GM18951 (cell line): ENCODE measurements around the gene SCG3.

Experiments
- POLR2A ChIP-seq: IDR thresholded peaks from 4 replicates; pipeline ENCODE4 v1.6.1; 2011; ENCODE audit warnings: mild to moderate bottlenecking; ENCODE audit not compliant: insufficient read length, insufficient read depth; ENCODE audit errors: extremely low read depth
- in situ Hi-C: fragments of 300-500 bp; cut with MboI; formaldehyde crosslinking; loops from one replicate; pipeline ENCODE4 v1.12.0; 2022; ENCODE audit warnings: low sequenced_read_pairs, mixed read lengths, inconsistent platforms; ENCODE audit not compliant: unreplicated experiment

SCG3 gene

GRCh38 chr15:51702710-51703109 lies 21.4 kb downstream of the SCG3 start:
- in situ Hi-C loops = no loop called here
- TF ChIP-seq POLR2A = no peak

- no peak for TF ChIP-seq POLR2A
- in situ Hi-C loops = no loop called here
Measured at GRCh38 chr15:51706291-51706690, 25.0 kb downstream of the SCG3 start.

- no peak for TF ChIP-seq POLR2A
- in situ Hi-C loops = no loop called here
Measured at GRCh38 chr15:51706926-51707608, 25.8 kb downstream of the SCG3 start.

- TF ChIP-seq POLR2A = no peak
- in situ Hi-C loops = no loop called here
Measured at GRCh38 chr15:51708013-51708412, 26.7 kb downstream of the SCG3 start.

- in situ Hi-C loops = no loop called here
- TF ChIP-seq POLR2A = no peak
Measured at GRCh38 chr15:51709031-51709430, 27.7 kb downstream of the SCG3 start.

- no peak for TF ChIP-seq POLR2A
- in situ Hi-C loops = no loop called here
Measured at GRCh38 chr15:51714162-51714561, 32.9 kb downstream of the SCG3 start.

GRCh38 chr15:51714911-51715310 lies 33.6 kb downstream of the SCG3 start:
- TF ChIP-seq POLR2A = no peak
- in situ Hi-C loops = no loop called here

GRCh38 chr15:51718219-51718618 lies 36.9 kb downstream of the SCG3 start:
- no peak for TF ChIP-seq POLR2A
- in situ Hi-C loops = no loop called here

- in situ Hi-C loops = no loop called here
- no peak for TF ChIP-seq POLR2A
Measured at GRCh38 chr15:51718746-51719145, 37.4 kb downstream of the SCG3 start.

GRCh38 chr15:51720201-51720995 lies 39.1 kb downstream of the SCG3 start:
- TF ChIP-seq POLR2A = no peak
- in situ Hi-C loops = no loop called here

GRCh38 chr15:51721199-51721960 lies 40.1 kb downstream of the SCG3 start:
- no peak for TF ChIP-seq POLR2A
- in situ Hi-C loops = no loop called here

- no peak for TF ChIP-seq POLR2A
- in situ Hi-C loops = no loop called here
Measured at GRCh38 chr15:51724199-51724598, 42.9 kb downstream of the SCG3 start.

GRCh38 chr15:51724673-51725072 lies 43.4 kb downstream of the SCG3 start:
- in situ Hi-C loops = no loop called here

More at GRCh38 chr15:51724673-51725072, 43.4 kb downstream of the SCG3 start:
- no peak for TF ChIP-seq POLR2A
